Liver (tissue), 9 donors: ENCODE data around the gene TCP1. TPM values are rescaled to one million over a fixed set of nuclear protein-coding genes. Genes with fewer than 3 reads are reported as not detected.
A peak's percentile ranks its signal among the peaks of the same experiment; 100 is the strongest.

Experiments
- DNase-seq: peaks from one replicate; pipeline ENCODE4 v3.0.0-alpha.2; 2017; ENCODE audit warnings: low spot score
- H3K27ac ChIP-seq, 2 donors: one replicate each; pipeline ENCODE4 v1.7.0; 2013; ENCODE audit warnings: inconsistent platforms in 2 of 2, low read length in 2 of 2, control low read depth in 1 of 2, low read depth in 1 of 2, mild to moderate bottlenecking in 1 of 2
- H3K27me3 ChIP-seq, 4 donors: one replicate each; pipeline versions ENCODE4 v1.6.1 to v1.7.0; 2013; ENCODE audit warnings: low read length in 3 of 4, inconsistent platforms in 1 of 4, mild to moderate bottlenecking in 1 of 4, moderate library complexity in 1 of 4; ENCODE audit not compliant: control insufficient read depth in 4 of 4, insufficient read depth in 4 of 4
- H3K36me3 ChIP-seq, 4 donors: one replicate each; pipeline versions ENCODE4 v1.6.1 to v1.7.0; 2013; ENCODE audit warnings: low read length in 3 of 4, mild to moderate bottlenecking in 3 of 4, low read depth in 1 of 4, moderate library complexity in 1 of 4; ENCODE audit not compliant: control insufficient read depth in 4 of 4, insufficient read depth in 3 of 4
- H3K4me1 ChIP-seq, 4 donors: one replicate each; pipeline versions ENCODE4 v1.6.1 to v1.7.0; 2013; ENCODE audit warnings: low read length in 3 of 4, mild to moderate bottlenecking in 3 of 4, moderate library complexity in 1 of 4; ENCODE audit not compliant: control insufficient read depth in 4 of 4, insufficient read depth in 4 of 4
- H3K4me3 ChIP-seq, 3 donors: one replicate each; pipeline versions ENCODE4 v1.6.1 to v1.7.0; 2013; ENCODE audit warnings: low read length in 3 of 3, control low read depth in 1 of 3, low read depth in 1 of 3, mild to moderate bottlenecking in 1 of 3
- H3K9ac ChIP-seq, 2 donors: one replicate each; pipeline ENCODE4 v1.7.0; 2013; ENCODE audit warnings: low read length in 2 of 2, mild to moderate bottlenecking in 2 of 2, moderate library complexity in 2 of 2, control low read depth in 1 of 2, low read depth in 1 of 2
- H3K9me3 ChIP-seq, 4 donors: one replicate each; pipeline versions ENCODE4 v1.6.1 to v1.7.0; 2013; ENCODE audit warnings: low read length in 3 of 4; ENCODE audit not compliant: control insufficient read depth in 4 of 4
- ATF3 ChIP-seq: IDR thresholded peaks from 2 replicates; pipeline ENCODE4 v1.6.1; 2016; ENCODE audit warnings: antibody characterized with exemption
- EGR1 ChIP-seq, 2 donors: IDR thresholded peaks; 2 replicates each; pipeline ENCODE4 v1.6.1; 2016 to 2018; ENCODE audit warnings: antibody characterized with exemption in 2 of 2, low read depth in 2 of 2
- FOXA1 ChIP-seq: IDR thresholded peaks from 2 replicates; pipeline ENCODE4 v1.6.1; 2016; ENCODE audit warnings: antibody characterized with exemption
- FOXA2 ChIP-seq: IDR thresholded peaks from 2 replicates; pipeline ENCODE4 v1.6.1; 2016; ENCODE audit warnings: antibody characterized with exemption
- GABPA ChIP-seq, 2 donors: IDR thresholded peaks in 1 of 2; conservative IDR thresholded peaks in 1 of 2; 2 replicates each; pipeline ENCODE4 v1.6.1; 2016; ENCODE audit warnings: antibody characterized with exemption in 2 of 2, mild to moderate bottlenecking in 1 of 2, moderate library complexity in 1 of 2
- HNF4A ChIP-seq, 2 donors: conservative IDR thresholded peaks; 2 replicates each; pipeline ENCODE4 v1.6.1; 2016; ENCODE audit warnings: antibody characterized with exemption in 2 of 2, mild to moderate bottlenecking in 2 of 2
- HNF4G ChIP-seq: IDR thresholded peaks from 2 replicates; pipeline ENCODE4 v1.6.1; 2016; ENCODE audit warnings: antibody characterized with exemption
- MAX ChIP-seq: IDR thresholded peaks from 2 replicates; pipeline ENCODE4 v1.6.1; 2016; ENCODE audit warnings: antibody characterized with exemption
- NR2F2 ChIP-seq: IDR thresholded peaks from 2 replicates; pipeline ENCODE4 v1.6.1; 2016; ENCODE audit warnings: antibody characterized with exemption
- RAD21 ChIP-seq, 2 donors: IDR thresholded peaks; 2 replicates each; pipeline ENCODE4 v1.6.1; 2016; ENCODE audit warnings: antibody characterized with exemption in 2 of 2, mild to moderate bottlenecking in 2 of 2
- RXRA ChIP-seq, 2 donors: IDR thresholded peaks; 2 replicates each; pipeline ENCODE4 v1.6.1; 2017 to 2018; ENCODE audit warnings: antibody characterized with exemption in 2 of 2, mild to moderate bottlenecking in 1 of 2
- SP1 ChIP-seq: IDR thresholded peaks from 2 replicates; pipeline ENCODE4 v1.6.1; 2018; ENCODE audit warnings: antibody characterized with exemption, mild to moderate bottlenecking
- TAF1 ChIP-seq: conservative IDR thresholded peaks from 2 replicates; pipeline ENCODE4 v1.6.1; 2016; ENCODE audit warnings: antibody characterized with exemption, mild to moderate bottlenecking
- YY1 ChIP-seq: IDR thresholded peaks from 2 replicates; pipeline ENCODE4 v1.6.1; 2016; ENCODE audit warnings: antibody characterized with exemption, mild to moderate bottlenecking
- ZBTB33 ChIP-seq: IDR thresholded peaks from 2 replicates; pipeline ENCODE4 v1.6.1; 2016; ENCODE audit warnings: antibody characterized with exemption
- WGBS: extraction: QIAGEN DNeasy Blood & Tissue Kit; methylation state at CpG from one replicate; pipeline ENCODE4 v1.1.7; 2013; 5-methylcytosine and 5-hydroxymethylcytosine counted together
- polyA plus RNA-seq, 2 donors: library from polyadenylated mRNA; stranded (reverse) in 1 of 2; unstranded in 1 of 2; fragments of 200-250 nt in 1 of 2; fragments of >200 nt in 1 of 2; fragmentation: Nextera tagmentation in 1 of 2; extraction: Ambion mirVana in 1 of 2; gene quantifications; one replicate each; pipeline versions ENCODE4 v1.2.1 to v1.2.3, GENCODE V29; 2013 to 2015
- total RNA-seq, 2 donors: library from RNA; depleted of rRNA; stranded (reverse); fragments of >200 nt; gene quantifications; one replicate each; pipeline ENCODE4 v1.2.3, GENCODE V29; 2014
- TF ChIP-seq, protein P1 (sequence below): IDR thresholded peaks from 2 replicates; pipeline ENCODE4 v1.6.1; 2016; ENCODE audit warnings: antibody characterized with exemption, mild to moderate bottlenecking
- TF ChIP-seq, protein P2 (sequence below): fragments of 150-350 bp; IDR thresholded peaks from 2 replicates; pipeline ENCODE4 v1.5.1; 2017; ENCODE audit warnings: improper control_type of control experiment, low read depth, low read length; ENCODE audit not compliant: missing input control
- donor health status: healthy.
- donor health status: healthy.
- donor health status: healthy.
- donor health status: healthy.
- donor health status: healthy.

The TCP1 gene
- total and polyA plus RNA-seq, 4 donors, result 59.5 to 155 (median 94.3) TPM

GRCh38 chr6:159790149-159790955 lies 950 bp upstream of the TCP1 start, which contains the start of gene MRPL18 (continued):
- peak; percentile 34 for TF ChIP-seq HNF4G
- TF ChIP-seq RAD21 (IDR thresholded peaks at IDR 0.05), result peak in 1 of 2 donors; percentile 48

DNA sequence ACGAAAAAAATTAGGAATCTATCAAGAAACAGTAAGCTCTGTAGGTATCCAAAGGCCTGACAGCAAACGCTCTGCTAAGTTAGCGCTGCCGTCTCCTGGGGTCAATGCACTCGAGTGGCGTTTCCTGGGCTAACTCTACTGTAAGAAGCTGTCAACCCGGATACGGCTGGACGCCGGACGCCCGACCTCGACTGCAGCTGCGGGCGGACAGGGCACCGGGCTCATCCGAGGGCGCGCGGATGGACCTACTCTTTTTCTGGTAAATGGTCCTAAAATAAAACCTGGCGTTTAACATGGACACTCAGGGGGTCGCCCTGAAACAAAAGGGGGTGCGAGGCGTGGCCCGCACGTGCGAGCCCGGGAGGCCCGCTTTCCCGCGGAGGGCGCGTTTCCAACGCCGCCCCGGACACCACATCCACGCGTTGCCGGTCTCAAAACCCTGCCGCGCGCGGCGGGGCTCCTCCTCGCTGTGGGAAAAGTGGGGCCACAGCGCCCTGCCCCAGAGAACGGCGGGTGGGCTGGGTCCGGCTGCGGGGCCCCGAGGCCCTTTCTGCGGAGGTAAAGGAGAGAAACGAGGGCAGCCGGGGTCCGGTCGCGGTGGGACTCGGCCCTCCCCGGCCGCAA lies 537 bp downstream of the TCP1 start:
- TF ChIP-seq TAF1, result no peak
- peak; percentile 27 for TF ChIP-seq SP1
- TF ChIP-seq HNF4A (conservative IDR thresholded peaks at IDR 0.05), result peak in 1 of 2 donors; percentile 7
- TF ChIP-seq RXRA (IDR thresholded peaks at IDR 0.05), result peak; percentile 82 to 84
- TF ChIP-seq RAD21 (IDR thresholded peaks at IDR 0.05), result peak; percentile 30 to 37
- peak overlapping the region; percentile 82 to 97 for H3K9ac ChIP-seq
- WGBS, result under 1% methylated on average over 60 of the region's 60 CpGs
- peak overlapping the region; percentile 73 to 98 (median 97) for H3K4me3 ChIP-seq
- peaks cover 5 to 29% (median 26%) of the 10 kb centered on the region in 4 donors for H3K36me3 ChIP-seq
- no peaks in the 10 kb centered on the region for H3K9me3 ChIP-seq
- no peaks in the 10 kb centered on the region for H3K27me3 ChIP-seq
- peak overlapping the region; percentile 88 to 99 for H3K27ac ChIP-seq
- peak; percentile 64 for DNase-seq
- H3K4me1 ChIP-seq, result peaks cover 3 to 32% (median 25%) of the 10 kb centered on the region in 4 donors

DNA sequence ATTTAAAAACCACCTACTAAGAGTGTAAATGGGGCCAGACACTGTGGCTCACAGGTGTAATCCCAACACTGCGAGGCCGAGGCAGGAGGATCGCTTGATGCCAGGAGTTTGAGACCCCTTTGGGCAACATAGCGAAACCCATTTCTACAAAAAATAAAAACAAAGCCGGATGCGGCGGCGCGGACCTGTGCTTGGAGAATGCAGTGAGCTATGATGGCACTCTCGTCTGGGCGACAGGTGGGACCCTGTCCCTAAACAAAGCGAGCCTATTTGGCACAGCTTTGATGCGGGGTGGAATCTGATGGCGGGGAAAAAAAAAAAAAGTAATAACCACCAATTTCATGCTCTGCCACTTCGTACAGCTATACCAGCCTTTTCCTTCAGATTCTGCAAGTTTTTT lies 1.1 kb downstream of the TCP1 start:
- peak overlapping the region; percentile 82 to 97 for H3K9ac ChIP-seq
- H3K9me3 ChIP-seq, result no peaks in the 10 kb centered on the region
- peak overlapping the region; percentile 73 to 98 (median 97) for H3K4me3 ChIP-seq
- H3K27me3 ChIP-seq, result no peaks in the 10 kb centered on the region
- 37% methylated on average over 15 of the region's 15 CpGs for WGBS
- peaks cover 3 to 32% (median 25%) of the 10 kb centered on the region in 4 donors for H3K4me1 ChIP-seq
- H3K27ac ChIP-seq, result peak overlapping the region; percentile 88 to 99
- TF ChIP-seq RAD21 (IDR thresholded peaks at IDR 0.05) (no peak), ZBTB33 (no peak), MAX (no peak), HNF4G (no peak), SP1 (no peak), HNF4A (conservative IDR thresholded peaks at IDR 0.05) (no peak), FOXA1 (no peak), TAF1 (no peak), GABPA (IDR thresholded peaks at IDR 0.05 in 1 of 2, conservative IDR thresholded peaks at IDR 0.05 in 1 of 2) (no peak), RXRA (IDR thresholded peaks at IDR 0.05) (no peak), ATF3 (no peak), EGR1 (IDR thresholded peaks at IDR 0.05; ENCODE audit: low read depth in 2 of 2) (no peak), FOXA2 (no peak), NR2F2 (no peak), YY1 (no peak)
- TF ChIP-seq, protein P1, sequence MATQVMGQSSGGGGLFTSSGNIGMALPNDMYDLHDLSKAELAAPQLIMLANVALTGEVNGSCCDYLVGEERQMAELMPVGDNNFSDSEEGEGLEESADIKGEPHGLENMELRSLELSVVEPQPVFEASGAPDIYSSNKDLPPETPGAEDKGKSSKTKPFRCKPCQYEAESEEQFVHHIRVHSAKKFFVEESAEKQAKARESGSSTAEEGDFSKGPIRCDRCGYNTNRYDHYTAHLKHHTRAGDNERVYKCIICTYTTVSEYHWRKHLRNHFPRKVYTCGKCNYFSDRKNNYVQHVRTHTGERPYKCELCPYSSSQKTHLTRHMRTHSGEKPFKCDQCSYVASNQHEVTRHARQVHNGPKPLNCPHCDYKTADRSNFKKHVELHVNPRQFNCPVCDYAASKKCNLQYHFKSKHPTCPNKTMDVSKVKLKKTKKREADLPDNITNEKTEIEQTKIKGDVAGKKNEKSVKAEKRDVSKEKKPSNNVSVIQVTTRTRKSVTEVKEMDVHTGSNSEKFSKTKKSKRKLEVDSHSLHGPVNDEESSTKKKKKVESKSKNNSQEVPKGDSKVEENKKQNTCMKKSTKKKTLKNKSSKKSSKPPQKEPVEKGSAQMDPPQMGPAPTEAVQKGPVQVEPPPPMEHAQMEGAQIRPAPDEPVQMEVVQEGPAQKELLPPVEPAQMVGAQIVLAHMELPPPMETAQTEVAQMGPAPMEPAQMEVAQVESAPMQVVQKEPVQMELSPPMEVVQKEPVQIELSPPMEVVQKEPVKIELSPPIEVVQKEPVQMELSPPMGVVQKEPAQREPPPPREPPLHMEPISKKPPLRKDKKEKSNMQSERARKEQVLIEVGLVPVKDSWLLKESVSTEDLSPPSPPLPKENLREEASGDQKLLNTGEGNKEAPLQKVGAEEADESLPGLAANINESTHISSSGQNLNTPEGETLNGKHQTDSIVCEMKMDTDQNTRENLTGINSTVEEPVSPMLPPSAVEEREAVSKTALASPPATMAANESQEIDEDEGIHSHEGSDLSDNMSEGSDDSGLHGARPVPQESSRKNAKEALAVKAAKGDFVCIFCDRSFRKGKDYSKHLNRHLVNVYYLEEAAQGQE, result no peak
- TF ChIP-seq, protein P2, sequence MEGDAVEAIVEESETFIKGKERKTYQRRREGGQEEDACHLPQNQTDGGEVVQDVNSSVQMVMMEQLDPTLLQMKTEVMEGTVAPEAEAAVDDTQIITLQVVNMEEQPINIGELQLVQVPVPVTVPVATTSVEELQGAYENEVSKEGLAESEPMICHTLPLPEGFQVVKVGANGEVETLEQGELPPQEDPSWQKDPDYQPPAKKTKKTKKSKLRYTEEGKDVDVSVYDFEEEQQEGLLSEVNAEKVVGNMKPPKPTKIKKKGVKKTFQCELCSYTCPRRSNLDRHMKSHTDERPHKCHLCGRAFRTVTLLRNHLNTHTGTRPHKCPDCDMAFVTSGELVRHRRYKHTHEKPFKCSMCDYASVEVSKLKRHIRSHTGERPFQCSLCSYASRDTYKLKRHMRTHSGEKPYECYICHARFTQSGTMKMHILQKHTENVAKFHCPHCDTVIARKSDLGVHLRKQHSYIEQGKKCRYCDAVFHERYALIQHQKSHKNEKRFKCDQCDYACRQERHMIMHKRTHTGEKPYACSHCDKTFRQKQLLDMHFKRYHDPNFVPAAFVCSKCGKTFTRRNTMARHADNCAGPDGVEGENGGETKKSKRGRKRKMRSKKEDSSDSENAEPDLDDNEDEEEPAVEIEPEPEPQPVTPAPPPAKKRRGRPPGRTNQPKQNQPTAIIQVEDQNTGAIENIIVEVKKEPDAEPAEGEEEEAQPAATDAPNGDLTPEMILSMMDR, result no peak
- no peak for DNase-seq
- peaks cover 5 to 34% (median 32%) of the 10 kb centered on the region in 4 donors for H3K36me3 ChIP-seq
